NCI-H345 (cell line): ENCODE results near the gene RFC2.
A peak's percentile ranks its signal among the peaks of the same experiment; 100 is the strongest.
"Not testable (repeated sequence)": the region's sequence is repeated elsewhere in the genome, so short reads cannot be mapped to it uniquely, and the experiment has no call there.

Experiments
- DNase-seq: peaks from one replicate; lab custom pipeline; 2025; lab: John Stamatoyannopoulos, UW

The RFC2 gene

DNA sequence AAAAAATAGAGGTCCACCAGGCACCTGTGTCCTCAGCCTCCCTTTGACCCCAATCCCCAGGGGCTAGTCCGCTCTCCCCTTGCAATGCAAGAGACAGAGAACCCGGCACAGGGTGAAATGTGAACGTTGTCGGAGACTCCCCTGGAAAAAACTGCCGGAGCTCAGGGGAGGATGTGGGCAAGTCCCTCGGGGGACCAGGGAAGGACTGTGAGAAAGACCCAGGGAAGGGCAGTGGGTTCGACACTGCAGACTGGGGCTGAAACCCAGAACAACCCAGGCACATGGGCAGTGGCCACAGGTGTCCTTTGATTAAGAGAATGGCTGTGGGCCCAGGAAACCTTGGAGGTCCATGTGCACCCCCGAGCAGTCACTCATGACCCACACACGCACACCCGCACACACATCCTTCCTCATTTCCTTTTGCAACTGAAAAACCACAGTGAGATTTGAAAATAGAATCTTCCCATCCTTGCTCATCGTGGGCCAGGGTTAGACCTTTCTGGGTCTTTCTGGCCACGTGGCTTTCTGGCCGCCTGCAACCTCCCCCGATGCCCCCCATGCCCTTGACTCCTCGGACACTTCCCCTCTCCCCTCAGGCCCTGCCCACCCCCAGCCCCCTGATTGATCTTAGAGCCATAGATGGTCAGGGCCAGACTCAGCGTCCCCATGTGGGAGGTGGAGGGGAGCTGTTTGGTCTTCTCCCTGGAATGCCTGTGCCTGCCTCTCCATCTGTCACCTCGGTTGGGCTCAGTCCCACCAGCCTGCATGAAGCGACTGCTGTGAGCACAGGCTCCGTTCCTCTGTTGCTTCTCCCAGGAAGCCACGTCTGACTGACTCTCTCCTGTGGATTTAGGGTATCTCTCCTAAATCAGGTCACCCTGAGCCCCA lies 36.5 kb downstream of the RFC2 start:
- no peak for DNase-seq

DNA sequence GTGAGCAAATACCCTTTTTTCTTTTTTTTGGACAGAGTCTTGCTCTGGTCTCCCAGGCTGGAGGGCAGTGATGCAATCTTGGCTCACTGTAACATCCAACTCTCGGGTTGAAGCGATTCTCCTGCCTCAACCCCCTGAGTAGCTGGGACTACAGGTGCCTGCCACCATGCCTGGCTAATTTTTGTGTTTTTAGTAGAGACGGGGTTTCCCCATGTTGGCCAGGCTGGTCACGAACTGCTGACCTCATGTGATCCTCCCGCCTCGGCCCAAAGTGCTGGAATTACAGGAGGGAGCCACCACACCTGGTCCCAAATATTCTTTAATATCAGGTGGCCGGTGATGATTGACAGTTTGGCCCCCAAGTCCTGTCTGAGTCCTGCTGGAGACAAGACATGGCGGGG lies 37.8 kb downstream of the RFC2 start:
- DNase-seq = no peak

- DNase-seq = no peak
Observed at GRCh38 chr7:74215921-74216320, 38.3 kb downstream of the RFC2 start.

DNA sequence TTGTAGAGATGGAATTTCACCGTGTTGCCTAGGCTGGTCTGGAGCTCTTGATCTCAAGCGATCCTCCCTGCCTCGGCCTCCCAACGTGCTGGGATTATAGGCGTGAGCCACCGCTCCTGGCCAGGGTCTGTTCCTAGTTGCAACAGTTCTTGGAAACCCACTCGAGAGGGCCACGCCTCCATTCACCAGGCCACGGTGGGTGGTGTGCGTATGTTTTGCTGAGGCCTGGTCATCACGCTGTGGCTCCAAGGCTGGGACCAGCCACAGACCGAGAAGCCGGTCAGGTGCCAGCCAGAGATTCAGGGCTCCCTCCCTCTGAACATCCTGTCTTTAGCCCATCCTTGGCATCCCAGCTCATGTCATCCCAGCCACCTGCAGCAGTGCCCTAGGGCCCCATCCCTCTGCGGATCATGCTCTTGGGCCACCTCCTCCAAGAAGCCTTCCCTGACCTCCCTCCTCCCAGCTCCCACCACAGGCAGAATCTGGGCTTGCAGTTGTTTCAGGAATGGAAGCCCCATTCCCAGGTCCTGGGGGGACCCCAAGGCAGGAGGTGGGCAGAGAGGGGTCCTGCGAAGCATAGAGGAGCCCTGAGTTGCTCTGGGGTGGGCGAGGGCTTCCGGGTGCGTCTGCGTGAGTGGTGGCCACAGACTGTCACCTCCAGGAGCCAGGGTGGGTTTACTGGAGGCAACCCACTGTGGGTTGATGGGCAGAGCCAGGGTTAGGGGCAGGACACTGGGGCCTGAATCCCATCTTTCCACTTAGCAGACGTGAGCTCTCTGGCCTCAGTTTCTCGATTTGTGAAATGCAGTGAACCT lies 39.2 kb downstream of the RFC2 start:
- no peak for DNase-seq

DNA sequence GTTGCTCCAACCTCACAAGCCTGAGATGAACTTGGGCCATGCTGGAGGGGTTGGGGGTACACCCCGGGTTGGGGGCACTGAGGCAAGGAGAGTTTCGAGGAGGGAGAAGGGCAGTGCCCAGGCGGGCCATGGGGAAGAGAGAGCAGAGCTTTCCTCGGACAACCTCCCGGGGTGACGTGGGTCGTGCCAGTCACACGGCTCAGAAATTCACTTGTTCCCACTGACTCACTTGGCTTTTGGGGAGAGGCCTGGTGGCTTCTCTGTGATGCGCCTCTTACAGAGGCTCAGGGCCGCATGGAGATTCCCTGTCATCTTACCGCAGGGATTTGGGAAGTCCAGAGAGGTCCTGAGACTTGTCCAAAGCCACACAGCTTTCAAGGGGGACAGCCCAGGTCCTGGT lies 41.5 kb downstream of the RFC2 start:
- no peak for DNase-seq

GRCh38 chr7:74208241-74208640 lies 46.0 kb downstream of the RFC2 start:
- DNase-seq = not testable (repeated sequence)

- DNase-seq = no peak
Observed at GRCh38 chr7:74207586-74207985, 46.6 kb downstream of the RFC2 start.

DNA sequence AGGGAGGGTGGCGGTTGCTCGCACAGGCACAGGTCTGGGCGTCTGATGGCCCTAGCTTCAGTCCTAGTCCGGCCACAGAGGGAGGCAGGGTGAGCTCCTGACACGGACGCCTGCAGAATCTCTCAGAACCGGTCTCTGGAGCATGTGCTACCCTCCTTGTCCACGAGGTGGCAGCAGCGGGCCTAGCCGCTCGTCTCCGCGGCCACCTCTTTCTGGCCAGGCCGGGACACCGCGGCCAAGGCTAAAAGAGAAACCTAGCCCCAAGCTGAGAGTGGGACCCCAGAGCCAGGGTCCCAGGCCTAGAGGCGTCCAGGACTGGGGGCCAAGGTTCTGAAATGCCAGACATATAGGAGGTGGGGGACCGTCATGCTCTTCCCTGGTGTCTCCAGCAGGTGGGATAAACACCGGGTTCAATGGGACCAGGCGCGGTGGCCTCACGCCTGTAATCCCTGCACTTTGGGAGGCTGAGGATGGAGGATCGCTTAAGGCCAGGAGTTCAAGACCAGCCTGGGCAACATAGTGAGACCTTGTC lies 47.5 kb downstream of the RFC2 start:
- peak; percentile 71 for DNase-seq

- not testable (repeated sequence) for DNase-seq
Observed at GRCh38 chr7:74206052-74206451, 48.1 kb downstream of the RFC2 start.

DNA sequence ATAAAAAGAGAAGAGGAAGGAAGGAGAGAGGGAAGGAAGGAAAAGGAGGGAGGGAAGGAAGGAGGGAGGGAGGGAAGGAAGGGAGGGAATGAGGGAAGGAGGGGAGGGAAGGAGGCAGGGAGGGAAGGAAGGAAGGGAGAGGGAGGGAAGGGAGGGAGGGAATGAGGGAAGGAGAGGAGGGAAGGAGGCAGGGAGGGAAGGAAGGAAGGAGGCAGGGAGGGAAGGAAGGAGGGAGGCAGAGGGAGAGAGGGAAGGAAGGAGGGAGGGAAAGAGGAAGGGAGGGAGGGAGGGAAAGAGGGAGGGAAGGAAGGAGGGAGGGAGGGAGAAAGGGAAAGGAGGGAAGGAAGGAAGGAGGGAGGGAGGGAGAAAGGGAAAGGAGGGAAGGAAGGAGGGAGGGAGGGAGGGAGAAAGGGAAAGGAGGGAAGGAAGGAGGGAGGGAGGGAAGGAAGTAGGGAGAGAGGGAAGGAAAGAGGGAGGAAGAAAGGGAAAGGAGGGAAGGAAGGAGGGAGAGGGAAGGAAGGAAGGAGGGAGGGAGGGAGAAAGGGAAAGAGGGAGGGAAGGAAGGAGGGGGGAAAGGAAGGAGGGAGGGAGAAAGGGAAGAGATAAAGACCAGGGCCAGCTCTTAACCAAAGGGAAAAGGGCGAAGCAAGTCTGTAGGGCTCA lies 50.1 kb downstream of the RFC2 start:
- DNase-seq = no peak

GRCh38 chr7:74202841-74203556 lies 51.2 kb downstream of the RFC2 start:
- DNase-seq = no peak

DNA sequence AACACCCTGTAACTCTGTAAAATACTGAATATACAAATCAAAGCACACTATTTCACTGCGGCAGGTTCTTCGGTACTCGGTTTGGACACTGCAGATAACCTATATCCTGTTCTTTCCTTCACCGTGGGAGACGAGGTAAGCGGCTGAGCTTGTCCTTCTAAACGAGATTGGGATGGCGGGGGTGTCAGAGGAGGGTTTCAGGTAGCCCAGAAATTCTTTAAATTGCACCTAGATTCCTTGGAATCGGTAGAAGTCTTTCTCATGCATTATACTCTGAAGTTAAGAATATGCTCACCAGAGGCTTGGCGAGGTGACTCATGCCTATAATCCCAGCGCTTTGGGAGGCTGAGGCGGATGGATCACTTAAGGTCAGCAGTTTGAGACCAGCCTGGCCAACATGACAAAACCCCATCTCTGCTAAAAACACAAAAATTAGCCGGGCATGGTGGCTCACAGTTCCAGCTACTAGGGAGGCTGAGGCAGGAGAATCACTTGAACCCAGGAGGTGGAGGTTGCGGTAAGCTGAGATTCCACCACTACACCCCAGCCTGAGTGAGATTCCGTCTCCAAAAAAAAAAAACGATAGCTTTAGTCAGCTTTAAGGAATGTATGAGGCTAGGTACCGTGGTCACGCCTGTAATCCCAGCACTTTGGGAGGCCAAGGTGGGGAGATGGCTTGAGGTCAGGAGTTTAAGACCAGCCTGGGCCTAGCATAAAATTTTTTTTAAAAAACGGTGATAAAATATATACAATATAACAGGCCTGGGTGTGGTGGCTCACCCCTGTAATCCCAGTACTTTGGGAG lies 54.4 kb downstream of the RFC2 start:
- DNase-seq = no peak

DNA sequence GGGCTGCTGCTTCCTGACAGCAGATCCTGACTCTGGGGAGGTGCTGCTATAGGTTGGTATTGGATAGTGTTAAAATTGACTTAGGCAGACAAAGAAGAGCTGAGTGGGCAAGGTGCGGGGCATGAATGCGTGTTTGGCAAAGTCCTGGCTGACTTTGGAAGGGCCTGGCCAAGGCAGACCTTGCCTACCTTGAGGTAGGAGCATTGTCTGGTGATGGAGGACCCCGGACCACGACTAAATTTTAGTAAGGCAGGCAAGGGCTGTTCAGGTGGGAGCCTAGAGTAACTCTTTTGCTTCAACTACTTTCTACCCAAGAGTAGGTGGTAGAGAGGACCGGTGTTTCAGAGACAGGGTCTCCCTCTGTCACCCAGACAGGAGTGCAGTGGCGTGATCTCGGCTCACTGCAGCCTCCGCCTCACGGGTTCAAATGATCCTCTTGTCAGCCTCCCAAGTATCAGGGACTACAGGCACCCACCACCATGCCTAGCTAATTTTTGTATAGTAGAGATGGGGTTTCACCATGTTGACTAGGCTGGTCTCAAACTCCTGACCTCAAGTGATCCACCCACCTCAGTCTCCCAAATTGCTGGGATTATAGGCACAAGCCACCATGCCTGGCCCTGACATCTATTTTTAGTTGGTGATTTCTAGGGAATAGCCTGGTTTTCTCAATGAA lies 56.6 kb downstream of the RFC2 start:
- DNase-seq = no peak

DNA sequence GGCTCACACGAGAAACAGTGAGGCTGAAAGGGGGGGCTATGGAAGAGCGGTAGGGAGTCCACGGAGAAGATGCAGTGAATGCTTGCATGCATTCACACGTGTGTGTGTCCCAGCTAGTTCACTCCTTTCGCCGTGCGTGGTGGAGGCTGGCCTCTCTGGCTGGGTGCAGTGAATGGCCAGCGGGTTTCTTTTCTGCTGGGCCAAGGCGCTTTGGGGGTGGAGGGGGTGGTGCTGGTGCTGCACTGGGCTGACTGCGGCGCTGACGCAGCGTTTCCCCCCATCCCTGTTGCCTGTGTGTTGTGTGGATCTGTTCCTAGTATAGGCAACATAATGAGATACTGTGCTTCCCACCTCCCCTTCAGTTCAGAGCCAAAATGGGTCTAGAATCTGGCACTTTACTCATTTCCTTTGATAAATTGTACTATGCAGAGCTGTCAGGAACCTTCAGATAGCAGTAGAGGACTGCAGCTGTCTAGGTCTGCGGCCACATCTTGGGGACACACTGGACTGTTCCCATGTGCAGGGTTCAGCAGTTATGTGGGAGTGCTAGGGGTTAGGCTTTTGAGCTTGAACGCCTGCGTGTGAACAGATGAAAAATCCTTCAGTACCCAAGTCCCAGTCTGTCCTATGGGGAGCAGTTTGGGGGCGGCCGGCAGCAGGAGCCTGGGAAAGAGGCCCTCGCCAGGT lies 58.1 kb downstream of the RFC2 start:
- DNase-seq = not testable (repeated sequence)

DNA sequence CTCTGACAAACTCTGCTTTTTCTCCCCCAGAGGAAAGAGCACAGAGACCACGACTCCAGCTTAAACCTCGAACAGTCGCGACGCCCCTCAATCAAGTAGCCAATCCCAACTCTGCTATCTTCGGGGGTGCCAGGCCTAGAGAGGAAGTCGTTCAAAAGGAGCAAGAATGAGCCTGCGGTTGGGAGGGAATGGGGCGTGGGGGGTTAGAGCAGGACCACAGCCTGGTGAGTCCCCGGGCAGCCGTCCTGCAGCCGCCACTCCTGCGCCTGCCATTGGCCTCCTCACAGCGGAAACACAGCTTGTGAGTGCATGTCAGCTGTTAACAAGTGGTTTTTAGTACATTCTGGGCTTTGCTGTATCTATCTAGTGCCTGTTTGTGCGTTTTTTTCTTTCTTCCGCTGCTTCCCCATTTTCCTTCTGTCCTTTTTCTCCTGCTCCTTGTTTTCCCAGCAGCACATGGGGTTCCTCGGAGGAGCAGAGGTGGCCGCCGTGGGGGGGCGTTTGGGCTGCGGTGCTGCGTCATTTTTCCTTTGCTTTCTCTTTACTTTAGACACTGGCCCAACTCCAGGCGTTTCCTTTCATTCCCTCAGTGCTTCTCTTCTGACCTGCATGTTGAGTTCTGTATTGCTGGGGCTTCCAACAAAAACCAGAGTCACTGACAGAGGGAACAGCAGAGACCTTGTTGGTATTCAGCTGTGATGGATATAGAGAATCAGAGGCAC lies 58.9 kb downstream of the RFC2 start:
- DNase-seq = not testable (repeated sequence)

GRCh38 chr7:74194686-74195085 lies 59.5 kb downstream of the RFC2 start:
- no peak for DNase-seq

GRCh38 chr7:74193913-74194312 lies 60.3 kb downstream of the RFC2 start:
- DNase-seq = no peak

GRCh38 chr7:74193054-74193453 lies 61.1 kb downstream of the RFC2 start:
- DNase-seq = peak; percentile 84

- DNase-seq = no peak
Observed at GRCh38 chr7:74191231-74191630, 63.0 kb downstream of the RFC2 start.
